ELF-1 (cell line): Measurements from ENCODE around the gene LUZP1.

Experiments used
- DNase-seq: peaks from one replicate; pipeline ENCODE4 v3.0.0-alpha.2; 2016; ENCODE audit warnings: low read depth, low spot score

Gene LUZP1

GRCh38 chr1:23116921-23117699 is 51.5 kb downstream of the LUZP1 start:
- DNase-seq, result no peak

- DNase-seq, result no peak
These were observed 52.3 kb downstream of the LUZP1 start for GRCh38 chr1:23116216-23116836.

DNA sequence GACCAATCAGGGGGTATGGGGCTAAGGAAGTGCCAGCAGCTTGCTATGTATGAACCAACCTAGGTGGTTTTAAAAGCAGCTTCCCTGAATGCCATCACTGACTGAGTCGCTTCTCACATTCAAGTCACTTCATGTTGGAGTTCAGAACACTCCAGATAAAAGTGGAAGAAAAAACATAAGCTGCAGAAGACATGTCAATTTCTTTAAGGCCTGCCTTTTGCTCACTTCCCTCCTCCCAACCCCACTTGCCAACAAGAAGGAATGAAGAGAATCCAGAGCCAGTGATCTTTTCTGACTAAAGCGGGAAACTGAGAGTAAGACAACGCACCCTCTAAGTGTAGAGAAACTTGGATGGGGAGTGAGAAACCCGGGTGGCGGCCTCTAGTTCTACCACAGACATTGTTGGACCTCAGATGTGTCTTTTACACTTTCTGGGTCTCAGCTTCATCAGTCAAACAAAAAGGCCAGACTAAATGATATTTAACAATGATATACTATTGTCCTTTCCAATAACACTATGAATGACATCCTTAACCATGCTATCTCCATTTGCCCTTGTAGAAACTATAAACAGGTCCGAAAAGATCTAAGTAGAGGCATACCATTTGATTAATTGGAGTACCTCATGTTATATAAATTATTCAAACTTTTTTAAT is 54.1 kb downstream of the LUZP1 start:
- DNase-seq, result no peak

DNA sequence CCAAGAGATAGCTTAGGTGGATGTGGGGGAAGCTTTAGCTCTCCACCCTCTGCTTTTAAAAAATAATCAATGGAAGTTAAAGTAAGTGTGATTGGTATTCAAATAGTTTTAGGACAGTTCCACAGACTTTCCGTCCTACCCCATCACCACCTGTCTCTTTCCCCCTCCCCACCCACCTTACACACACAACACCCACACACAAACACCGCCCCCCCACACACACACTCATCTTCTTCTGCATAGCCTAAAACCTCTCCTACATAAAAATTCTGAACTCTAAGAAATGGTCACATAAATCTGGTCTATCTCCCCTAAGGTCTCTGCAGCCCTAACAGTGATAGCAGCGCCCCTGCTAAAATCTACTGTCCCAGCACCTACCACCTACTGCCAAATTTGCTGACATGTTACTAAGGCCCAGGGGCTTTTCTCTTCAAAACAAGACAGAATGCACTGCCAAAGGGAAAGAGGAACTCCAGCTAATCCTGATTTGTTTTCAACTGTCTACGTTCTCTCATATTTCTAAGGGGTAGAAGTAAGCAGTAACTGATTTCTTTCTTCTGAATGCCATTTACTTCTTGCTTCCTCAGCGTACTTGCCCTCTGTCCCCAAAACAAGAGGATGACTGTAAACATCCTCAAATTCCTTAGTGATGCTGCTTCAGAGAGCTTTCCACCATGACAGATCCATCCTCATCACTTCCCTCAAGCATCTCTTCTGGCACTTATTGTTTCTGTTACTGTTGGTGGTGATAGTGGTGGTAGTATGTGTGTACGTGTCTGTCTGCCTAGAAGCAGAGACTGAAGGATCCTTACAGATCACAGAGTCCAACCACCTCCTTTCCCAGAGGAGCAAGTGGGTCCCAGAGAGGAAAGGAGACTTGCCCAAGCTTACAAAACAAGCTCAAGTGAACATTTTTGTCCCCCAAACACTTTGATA is 56.8 kb downstream of the LUZP1 start:
- DNase-seq, result peak; percentile 33

DNA sequence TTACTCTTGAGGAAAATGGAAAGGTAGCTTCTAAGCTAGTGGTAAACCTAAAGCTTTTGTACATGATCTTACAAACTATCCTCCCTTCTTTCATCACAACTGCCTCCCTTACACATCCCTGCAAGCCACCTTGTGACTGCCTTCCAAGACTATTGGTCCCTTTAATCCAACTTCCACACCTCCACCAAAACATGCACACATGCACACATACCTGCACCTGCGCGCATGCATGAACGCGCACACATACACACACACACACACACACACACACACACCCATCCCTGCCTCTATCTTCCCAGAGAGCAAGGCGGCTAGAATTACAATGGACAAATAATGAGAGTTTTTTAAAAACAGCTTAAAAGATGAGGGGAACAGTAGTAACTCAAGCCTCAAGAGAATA is 58.3 kb downstream of the LUZP1 start:
- DNase-seq, result no peak

DNA sequence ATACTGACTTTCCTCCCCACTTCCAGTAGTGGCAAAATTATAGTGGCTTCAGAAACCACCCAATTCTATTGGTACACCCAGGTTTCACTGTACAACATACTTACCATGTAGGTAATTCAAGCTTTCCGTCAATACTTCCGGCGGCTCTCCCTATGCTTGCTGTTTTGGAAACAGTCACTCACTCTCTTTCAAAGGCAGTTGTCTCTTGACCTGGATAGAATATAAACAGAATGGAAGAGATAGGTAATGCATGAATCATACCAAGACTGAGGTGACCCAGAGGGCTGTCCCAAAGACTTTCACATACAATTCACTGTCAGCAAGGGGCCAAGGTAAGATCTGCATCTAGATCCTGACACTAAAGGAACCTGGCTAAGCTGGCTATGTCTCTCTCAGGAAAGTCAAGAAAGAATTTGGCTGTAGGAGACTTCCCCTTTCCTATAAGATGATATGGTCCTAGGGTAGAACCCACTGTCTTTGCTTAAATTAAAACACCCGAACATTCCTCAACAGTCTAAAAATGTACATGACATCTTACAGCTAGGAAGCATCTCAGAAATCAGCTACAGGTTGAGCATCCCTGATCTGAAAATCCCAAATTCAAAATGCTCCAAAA is 59.6 kb downstream of the LUZP1 start:
- DNase-seq, result no peak

- no peak for DNase-seq
These were observed 65.4 kb downstream of the LUZP1 start for GRCh38 chr1:23103001-23103889.

DNA sequence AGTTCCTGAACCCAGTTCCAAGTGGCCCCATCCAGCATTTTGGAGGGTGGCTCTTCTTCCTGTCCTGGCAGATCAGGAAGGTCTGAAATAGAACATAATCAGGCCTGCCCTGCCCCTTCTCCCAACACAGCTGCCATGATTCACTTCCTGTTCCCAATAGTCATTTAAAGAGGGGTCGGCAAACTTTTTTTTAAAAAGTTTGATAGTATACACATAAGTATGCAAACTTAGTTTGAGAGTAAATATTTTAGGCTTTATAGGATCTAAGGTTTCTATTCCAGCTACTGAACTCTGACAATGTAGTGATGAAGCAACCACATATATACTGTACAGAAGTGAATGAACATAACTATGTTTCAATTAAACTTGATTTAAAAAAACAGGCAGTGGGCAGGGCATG is 66.4 kb downstream of the LUZP1 start:
- DNase-seq, result no peak

DNA sequence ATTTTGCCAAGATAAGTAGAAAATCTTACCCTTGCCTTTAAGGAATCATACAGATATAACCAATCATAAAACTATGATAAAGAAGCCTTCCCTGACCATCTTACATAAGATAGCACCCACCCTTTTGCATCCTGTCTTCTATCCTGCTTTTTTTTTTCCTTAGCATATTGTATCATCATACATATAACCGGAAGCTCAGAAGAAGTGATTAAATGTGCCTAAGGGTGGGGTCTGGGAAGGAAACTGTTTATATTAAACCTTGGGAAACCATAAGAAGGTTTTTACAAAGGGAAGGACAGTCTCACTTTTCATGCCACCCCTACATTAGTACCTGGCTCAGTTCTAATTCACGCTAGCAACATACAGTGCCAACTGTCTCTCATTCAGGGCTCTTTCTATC is 66.8 kb downstream of the LUZP1 start:
- DNase-seq, result no peak

- DNase-seq, result no peak
These were observed 67.4 kb downstream of the LUZP1 start for GRCh38 chr1:23101101-23101827.

DNA sequence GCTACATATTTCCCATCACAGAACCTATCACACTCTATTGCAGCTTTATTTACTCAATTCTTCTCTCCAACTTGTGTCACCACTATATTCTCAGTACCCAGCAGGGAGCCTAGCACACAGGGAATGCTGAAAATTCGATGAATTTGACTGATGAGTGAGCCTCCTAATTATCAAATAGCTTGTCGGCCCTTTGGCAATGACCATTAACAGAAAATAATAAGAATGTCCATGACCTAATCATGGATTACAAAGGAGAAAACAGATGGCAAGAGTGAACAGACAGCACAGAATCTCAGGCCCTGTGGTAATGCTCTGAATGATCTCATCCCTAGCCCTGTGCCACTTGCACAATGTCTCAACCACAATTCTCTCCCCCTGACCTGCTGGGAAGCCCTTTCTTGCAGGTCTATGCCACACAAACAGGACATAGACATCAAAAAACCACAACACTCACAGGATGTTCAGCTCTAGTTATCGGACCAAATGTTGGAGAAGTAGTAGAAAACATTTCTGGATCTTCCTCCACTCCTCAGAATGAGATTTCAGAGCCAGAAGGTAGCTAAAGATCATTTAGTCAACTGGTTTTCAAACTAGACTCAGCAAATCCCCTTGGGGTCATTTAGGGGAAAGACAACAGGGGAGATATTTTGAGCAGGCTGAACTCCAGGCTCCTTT is 68.4 kb downstream of the LUZP1 start:
- peak; percentile 43 for DNase-seq

GRCh38 chr1:23099171-23099536 is 69.5 kb downstream of the LUZP1 start:
- DNase-seq, result no peak

- DNase-seq, result peak; percentile 85
These were observed 70.0 kb downstream of the LUZP1 start for GRCh38 chr1:23098463-23099170.

DNA sequence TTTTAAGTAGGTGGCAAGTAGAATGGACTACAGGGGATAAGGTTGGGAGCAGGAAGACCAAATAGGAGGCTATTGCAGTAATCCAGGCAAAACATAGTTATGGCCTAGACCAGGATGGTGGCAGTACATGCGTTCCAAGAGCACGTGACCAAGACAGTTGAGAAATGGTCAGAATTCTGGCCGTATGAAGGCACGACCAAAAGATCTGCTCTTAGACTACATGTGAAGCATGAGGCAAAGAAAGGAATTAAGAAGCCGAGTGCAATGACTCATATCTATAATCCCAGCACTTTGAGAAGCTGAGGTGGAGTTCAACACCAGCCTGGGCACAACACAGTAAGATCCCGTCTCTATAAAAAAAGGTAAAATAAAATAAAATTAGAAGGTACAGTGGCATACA is 71.3 kb downstream of the LUZP1 start:
- DNase-seq, result no peak

DNA sequence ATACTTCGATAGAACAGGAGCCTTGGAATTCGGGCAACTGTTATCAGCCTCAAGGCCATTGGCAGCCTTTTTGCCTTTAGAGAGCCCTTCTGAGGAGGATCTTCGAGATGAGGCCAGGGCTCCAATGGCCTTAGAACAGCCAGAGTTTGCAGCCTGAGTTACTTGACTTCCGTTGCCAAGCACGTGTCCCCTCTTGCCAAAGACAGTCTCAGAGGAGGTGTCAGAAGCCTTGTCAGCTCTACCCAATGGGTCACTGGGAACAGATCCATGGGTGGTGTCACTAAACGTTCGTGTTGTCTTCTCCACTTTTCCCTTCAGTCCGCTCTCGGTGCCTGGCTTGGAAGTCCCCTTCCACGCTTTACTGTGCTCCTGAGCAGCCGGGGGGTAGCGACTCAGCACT is 76.2 kb downstream of the LUZP1 start:
- no peak for DNase-seq

GRCh38 chr1:23091545-23091944 is 77.1 kb downstream of the LUZP1 start:
- DNase-seq, result no peak

DNA sequence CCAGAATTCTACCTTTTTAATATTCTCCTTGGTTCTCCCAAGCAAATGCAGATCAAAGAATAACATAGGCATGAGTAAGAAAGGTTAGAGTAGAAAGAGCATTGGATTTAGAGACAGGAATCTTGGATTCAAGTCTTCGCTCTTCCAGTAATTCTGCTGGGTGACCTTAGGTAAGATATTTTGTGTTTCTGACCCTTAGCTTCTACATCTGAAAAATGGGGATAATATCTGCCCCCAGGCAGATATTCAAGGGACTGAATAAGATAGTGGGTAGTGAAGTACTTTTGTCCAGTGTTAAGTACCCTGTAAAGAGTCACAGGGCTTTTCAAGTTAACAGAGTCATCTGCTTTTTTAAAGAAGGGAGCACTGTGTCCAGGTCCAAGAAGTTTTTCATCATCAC is 78.6 kb downstream of the LUZP1 start:
- no peak for DNase-seq

DNA sequence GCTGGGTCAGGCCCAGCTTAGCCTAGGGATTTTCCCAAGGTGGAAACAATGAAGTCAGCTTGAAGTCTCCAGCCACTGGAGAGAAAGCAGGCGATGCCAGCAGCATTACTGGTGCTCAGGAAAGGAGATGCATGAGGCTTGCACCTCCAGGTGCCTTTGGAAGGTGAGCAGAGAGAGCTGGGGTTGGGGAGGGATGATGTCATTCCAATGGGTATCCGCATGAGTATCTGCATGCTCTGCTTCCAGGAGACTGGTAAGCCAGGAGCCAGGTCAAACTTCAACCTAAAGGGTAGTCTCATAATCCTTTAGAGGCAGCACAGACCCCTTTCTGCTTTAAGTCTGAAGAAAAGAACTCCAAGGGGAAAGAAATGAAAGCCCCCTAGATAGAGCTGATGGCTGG is 80.6 kb downstream of the LUZP1 start:
- no peak for DNase-seq

- no peak for DNase-seq
These were observed 83.0 kb downstream of the LUZP1 start for GRCh38 chr1:23085696-23086095.
